K562 treated with DMSO at 1 percent for 48 hours (cell line): ENCODE data around the gene CGA. TPM values are rescaled to one million over a fixed set of nuclear protein-coding genes. Genes with fewer than 3 reads are reported as not detected.

Source experiments
- total RNA-seq: library from RNA; unstranded; fragments of 300-600 nt; gene quantifications from 2 replicates; pipeline ENCODE4 v1.2.3, GENCODE V29; 2022; ENCODE audit warnings: low replicate concordance; ENCODE audit errors: extremely low read depth

CGA gene
- total RNA-seq: not detected in 2 replicates

GRCh38 chr6:87095087-87095509, at the start of gene CGA:
Gene CGA (minus strand): TSS chr6:87095106. CDS start chr6:87088200, 6,906 bp downstream.

Other genes with a start within 250 kb of the CGA start
- gene HTR1E, start 157.6 kb downstream of the CGA start, total RNA-seq: not detected in 2 replicates
- not detected in 2 replicates for gene ZNF292, start 60.5 kb upstream of the CGA start, total RNA-seq
- not detected in 2 replicates for gene SMIM8, start 227.5 kb upstream of the CGA start, total RNA-seq
- not detected in 2 replicates for gene GJB7, start 234.2 kb upstream of the CGA start, total RNA-seq
- not detected in 2 replicates for gene C6orf163, start 249.7 kb upstream of the CGA start, total RNA-seq